Measurements from ENCODE around the gene SIGLEC10. TPM values are rescaled to one million over a fixed set of nuclear protein-coding genes. Genes with fewer than 3 reads are reported as not detected.

The SIGLEC10 gene
- total RNA-seq, 4 donors from 2014 or later = 1.2 to 3.5 (median 1.6) TPM

DNA sequence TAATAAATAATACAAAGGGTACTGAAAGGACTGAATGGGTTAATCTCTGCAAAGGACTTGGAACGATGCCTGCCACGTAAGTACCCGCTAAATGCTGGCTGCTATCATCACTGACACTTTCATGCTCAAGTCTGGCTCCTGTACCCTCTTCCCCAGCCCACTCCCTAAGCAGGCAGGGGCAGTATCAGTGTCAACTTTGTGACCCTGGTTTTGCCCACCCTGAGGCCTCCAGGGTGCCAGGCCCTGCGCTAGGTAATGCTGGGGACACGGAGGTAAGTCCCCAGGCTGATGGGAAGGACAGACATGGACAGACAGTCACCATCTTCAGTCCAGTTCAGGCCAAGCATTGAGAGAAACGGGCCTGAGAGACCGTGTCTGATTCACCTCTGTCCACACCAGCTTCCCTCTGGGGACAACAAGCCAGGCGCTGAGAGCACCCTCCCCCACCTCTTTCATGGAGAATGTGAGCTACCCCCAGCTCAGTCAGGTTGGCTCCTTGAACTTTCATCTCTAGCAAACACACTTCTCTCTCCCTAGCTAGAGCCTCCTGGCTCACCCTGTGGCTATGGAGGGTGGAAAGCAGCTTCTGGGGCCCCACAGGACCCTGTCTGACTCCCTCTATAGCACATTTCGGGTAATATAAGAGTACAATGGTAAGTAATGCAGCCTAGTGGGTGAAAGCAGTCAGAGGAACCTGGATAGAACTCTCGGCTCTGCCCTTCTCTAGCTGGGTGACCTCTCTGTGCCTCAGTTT is 52.1 kb downstream of the SIGLEC10 start:
- H3K4me3 ChIP-seq = peak overlapping the region; percentile 81
- WGBS = 13% methylated on average over 9 of the region's 10 CpGs

GRCh38 chr19:51364200-51365106 is 53.0 kb downstream of the SIGLEC10 start:
- no peak for DNase-seq (ENCODE audit: low spot score in 2 of 2)
- WGBS = 77% methylated on average over 15 of the region's 15 CpGs
- Histone ChIP-seq H3K27me3 (no peaks in the 10 kb centered on the region), H3K27ac (peak overlapping the region; percentile 24), H3K9me3 (no peaks in the 10 kb centered on the region), H3K4me3 (peak overlapping the region; percentile 81), H3K4me1 (peaks cover 39% of the 10 kb centered on the region), H3K36me3 (no peaks in the 10 kb centered on the region)
- TF ChIP-seq EP300 (IDR thresholded peaks at IDR 0.05) = no peak
- TF ChIP-seq CTCF (IDR thresholded peaks at IDR 0.05) = no peak
- no peak for TF ChIP-seq POLR2AphosphoS5 (IDR thresholded peaks at IDR 0.05)
- no peak for TF ChIP-seq POLR2A (IDR thresholded peaks at IDR 0.05)

More for the DNA sequence above, 52.1 kb downstream of the SIGLEC10 start:
- TF ChIP-seq POLR2AphosphoS5 (IDR thresholded peaks at IDR 0.05) (no peak), POLR2A (IDR thresholded peaks at IDR 0.05) (no peak), CTCF (IDR thresholded peaks at IDR 0.05) (no peak), EP300 (IDR thresholded peaks at IDR 0.05) (no peak)
- Histone ChIP-seq H3K36me3 (no peaks in the 10 kb centered on the region), H3K9me3 (no peaks in the 10 kb centered on the region), H3K27me3 (no peaks in the 10 kb centered on the region), H3K4me1 (peaks cover 39% of the 10 kb centered on the region), H3K27ac (peak overlapping the region; percentile 93)
- DNase-seq (ENCODE audit: low spot score in 2 of 2) = no peak

DNA sequence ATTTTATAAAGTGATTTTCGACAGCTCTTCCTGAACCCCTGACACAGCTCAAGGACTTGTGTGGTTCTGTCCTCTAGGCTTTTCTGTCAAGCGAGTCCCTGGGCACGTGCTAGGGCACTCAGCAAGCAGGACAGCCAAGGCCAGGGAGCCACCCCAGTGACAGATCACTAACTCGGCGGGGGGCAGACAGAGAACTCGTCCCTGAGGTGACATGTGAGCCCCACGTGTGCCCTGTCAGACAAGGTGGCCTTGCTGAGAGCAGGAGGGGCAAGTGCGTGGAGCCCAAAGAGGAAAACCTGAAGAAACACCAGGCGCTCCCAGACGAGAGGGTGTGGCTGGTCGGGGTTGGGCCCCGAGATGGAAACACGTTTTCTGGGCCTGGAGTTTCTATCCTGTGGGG is 56.2 kb downstream of the SIGLEC10 start:
- TF ChIP-seq CTCF (IDR thresholded peaks at IDR 0.05) (no peak), POLR2A (IDR thresholded peaks at IDR 0.05) (no peak), POLR2AphosphoS5 (IDR thresholded peaks at IDR 0.05) (no peak), EP300 (IDR thresholded peaks at IDR 0.05) (no peak)
- Histone ChIP-seq H3K4me1 (peaks cover 25% of the 10 kb centered on the region), H3K9me3 (no peaks in the 10 kb centered on the region), H3K36me3 (no peaks in the 10 kb centered on the region), H3K4me3 (no peak overlapping the region), H3K27me3 (no peaks in the 10 kb centered on the region), H3K27ac (no peak overlapping the region)
- 91% methylated on average over 13 of the region's 13 CpGs for WGBS
- no peak for DNase-seq (ENCODE audit: low spot score in 2 of 2)

Other genes starting within 250 kb of the SIGLEC10 start
- 1 to 10 TPM in 3 of 4 donors, under 1 TPM in 1; 0.51 to 7.0 (median 2.4) TPM for gene CD33, start 192.6 kb downstream of the SIGLEC10 start, total RNA-seq
- gene SIGLECL1, start 166.6 kb downstream of the SIGLEC10 start, total RNA-seq = not detected
- gene IGLON5, start 106.0 kb downstream of the SIGLEC10 start, total RNA-seq = under 1 TPM in 1 of 4 donors, not detected in 3; 0.26 TPM
- gene VSIG10L, start 75.5 kb downstream of the SIGLEC10 start, total RNA-seq = 10 to 100 TPM; 20.4 to 35.6 (median 28.8) TPM
- 10 to 100 TPM; 56.7 to 69.7 (median 63.6) TPM for gene ETFB, start 51.3 kb downstream of the SIGLEC10 start, total RNA-seq
- not detected for gene CLDND2, start 48.6 kb downstream of the SIGLEC10 start, total RNA-seq
- not detected for gene NKG7, start 45.0 kb downstream of the SIGLEC10 start, total RNA-seq
- not detected for gene LIM2, start 29.7 kb downstream of the SIGLEC10 start, total RNA-seq
- gene C19orf84, start 27.1 kb downstream of the SIGLEC10 start, total RNA-seq = not detected
- gene SIGLEC8, start 40.8 kb upstream of the SIGLEC10 start, total RNA-seq = 1 to 10 TPM in 1 of 4 donors, under 1 TPM in 1, not detected in 2; 0.21 to 1.0 TPM
- gene CEACAM18, start 60.9 kb upstream of the SIGLEC10 start, total RNA-seq = not detected
- not detected for gene SIGLEC12, start 84.2 kb upstream of the SIGLEC10 start, total RNA-seq
- gene SIGLEC6, start 114.0 kb upstream of the SIGLEC10 start, total RNA-seq = under 1 TPM in 2 of 4 donors, not detected in 2; 0.26 to 0.30 TPM
- gene ZNF175, start 153.6 kb upstream of the SIGLEC10 start, total RNA-seq = 10 to 100 TPM in 1 of 4 donors, 1 to 10 TPM in 3; 2.0 to 12.1 (median 5.1) TPM
- gene SIGLEC5, start 212.8 kb upstream of the SIGLEC10 start, total RNA-seq = under 1 TPM in 1 of 4 donors, not detected in 3; 0.38 TPM
- gene SIGLEC14, start 229.2 kb upstream of the SIGLEC10 start, total RNA-seq = under 1 TPM in 3 of 4 donors, not detected in 1; 0.30 to 0.72 (median 0.36) TPM